ENCODE data around the gene CHD2. TPM values are rescaled to one million over a fixed set of nuclear protein-coding genes. Genes with fewer than 3 reads are reported as not detected.

The CHD2 gene
- polyA plus RNA-seq, 1 experiment = 38.2 TPM

- DNase-seq (ENCODE audit: low read depth) = no peak
- H3K27me3 ChIP-seq (ENCODE audit: control insufficient read depth, insufficient read depth, low read length) = no peaks in the 10 kb centered on the region
- TF ChIP-seq CTCF (IDR thresholded peaks at IDR 0.05; ENCODE audit: insufficient read depth, low read depth, low read length) = no peak
- peaks cover 28% of the 10 kb centered on the region for H3K36me3 ChIP-seq (ENCODE audit: control insufficient read depth, insufficient read depth, low read length)
- ChIA-PET POLR2A (no interaction called here), CTCF (interaction anchor here (1.0 to 1.5 kb wide), 3 partner anchors 10 to 74 kb away, joined by 3 to 5 read pairs (median 3); no protein-coding TSS in a partner anchor)
- H3K4me3 ChIP-seq (ENCODE audit: low read depth, low read length) = no peak overlapping the region
These were observed 42.6 kb downstream of the CHD2 start for GRCh38 chr15:92942706-92943105.

DNA sequence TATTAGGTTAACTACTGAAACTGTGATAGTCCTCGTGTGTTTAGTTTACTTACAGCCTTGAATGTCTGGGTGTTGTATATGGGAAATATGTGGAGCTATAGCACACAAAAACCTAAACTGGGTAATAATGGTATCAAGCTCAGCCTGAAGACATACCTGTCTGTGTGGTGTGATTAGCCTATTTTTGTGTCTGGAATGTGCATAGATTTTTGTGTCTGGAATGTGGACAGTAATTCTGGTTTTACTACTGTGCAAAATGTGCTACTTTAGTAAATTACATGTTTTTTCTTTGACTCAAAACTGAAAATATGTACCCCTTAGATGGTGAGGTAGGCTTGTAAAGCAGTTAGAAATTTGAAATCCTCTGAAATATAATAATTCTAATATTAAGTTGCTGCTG lies 43.5 kb downstream of the CHD2 start:
- no peak for DNase-seq (ENCODE audit: low read depth)
- ChIA-PET CTCF (interaction anchor here (1.2 kb wide), 1 partner anchor 56 kb away, joined by 3 read pairs; no protein-coding TSS in a partner anchor), POLR2A (no interaction called here)
- peaks cover 28% of the 10 kb centered on the region for H3K36me3 ChIP-seq (ENCODE audit: control insufficient read depth, insufficient read depth, low read length)
- no peak overlapping the region for H3K4me3 ChIP-seq (ENCODE audit: low read depth, low read length)
- H3K27me3 ChIP-seq (ENCODE audit: control insufficient read depth, insufficient read depth, low read length) = no peaks in the 10 kb centered on the region
- no peak for TF ChIP-seq CTCF (IDR thresholded peaks at IDR 0.05; ENCODE audit: insufficient read depth, low read depth, low read length)

- no peak for DNase-seq (ENCODE audit: low read depth)
- no peak for TF ChIP-seq CTCF (IDR thresholded peaks at IDR 0.05; ENCODE audit: insufficient read depth, low read depth, low read length)
- Histone ChIP-seq H3K27me3 (ENCODE audit: control insufficient read depth, insufficient read depth, low read length) (no peaks in the 10 kb centered on the region), H3K4me3 (ENCODE audit: low read depth, low read length) (no peak overlapping the region), H3K36me3 (ENCODE audit: control insufficient read depth, insufficient read depth, low read length) (peaks cover 29% of the 10 kb centered on the region)
- POLR2A ChIA-PET = no interaction called here
- CTCF ChIA-PET = interaction anchor here (0.8 to 1.0 kb wide), 3 partner anchors 27 to 148 kb away, joined by 3 to 5 read pairs (median 3); no protein-coding TSS in a partner anchor
These were observed 44.9 kb downstream of the CHD2 start for GRCh38 chr15:92944946-92945521.

DNA sequence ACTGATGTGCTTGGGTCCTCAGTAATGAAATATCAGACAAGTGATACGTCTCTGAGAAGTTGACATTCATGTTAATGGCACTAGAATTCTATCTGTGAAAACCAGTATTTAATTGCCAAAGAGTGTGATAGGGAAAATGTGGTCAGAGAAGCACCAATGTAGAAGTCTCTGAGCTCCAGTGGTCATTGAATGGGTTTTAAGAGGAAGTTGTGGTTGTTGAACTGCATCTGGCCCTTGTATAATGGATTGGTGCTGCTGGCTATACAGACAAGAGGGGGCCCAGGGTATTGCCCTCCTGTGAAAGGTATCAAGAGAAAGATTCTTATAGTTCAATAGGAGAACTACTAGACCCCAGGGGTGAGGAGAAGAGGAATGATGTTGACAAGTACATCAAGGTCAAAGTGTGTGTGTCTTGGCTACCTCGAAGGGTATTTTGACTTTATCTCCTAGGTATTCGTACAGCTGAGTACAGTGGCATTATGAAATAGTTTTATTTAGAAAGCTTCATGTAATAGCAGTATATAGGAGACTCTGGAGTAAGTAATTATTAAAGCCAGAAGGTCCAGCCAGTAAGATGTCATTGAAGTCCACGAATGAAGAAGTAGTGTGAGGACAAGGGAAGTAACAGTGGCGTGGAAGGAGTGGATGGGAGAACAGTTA lies 47.1 kb downstream of the CHD2 start:
- ChIA-PET POLR2A (no interaction called here), CTCF (no interaction called here)
- DNase-seq (ENCODE audit: low read depth) = no peak
- Histone ChIP-seq H3K27me3 (ENCODE audit: control insufficient read depth, insufficient read depth, low read length) (no peaks in the 10 kb centered on the region), H3K4me3 (ENCODE audit: low read depth, low read length) (no peak overlapping the region), H3K36me3 (ENCODE audit: control insufficient read depth, insufficient read depth, low read length) (peaks cover 28% of the 10 kb centered on the region)
- no peak for TF ChIP-seq CTCF (IDR thresholded peaks at IDR 0.05; ENCODE audit: insufficient read depth, low read depth, low read length)

- CTCF ChIA-PET = no interaction called here
- no peaks in the 10 kb centered on the region for H3K27me3 ChIP-seq (ENCODE audit: control insufficient read depth, insufficient read depth, low read length)
- no peak for DNase-seq (ENCODE audit: low read depth)
- POLR2A ChIA-PET = no interaction called here
- TF ChIP-seq CTCF (IDR thresholded peaks at IDR 0.05; ENCODE audit: insufficient read depth, low read depth, low read length) = no peak
- H3K4me3 ChIP-seq (ENCODE audit: low read depth, low read length) = no peak overlapping the region
- peaks cover 32% of the 10 kb centered on the region for H3K36me3 ChIP-seq (ENCODE audit: control insufficient read depth, insufficient read depth, low read length)
These were observed 49.6 kb downstream of the CHD2 start for GRCh38 chr15:92949604-92950249.

All from BJ (cell line).